ENCODE results near the gene TAX1BP3.

TAX1BP3 gene

GRCh38 chr17:3678095-3678820, 9.9 kb upstream of the TAX1BP3 start:
- TF ChIP-seq CTCF (IDR thresholded peaks at IDR 0.05; ENCODE audit: extremely low read depth, missing control alignments) = no peak
- no peak for DNase-seq (ENCODE audit: low spot score)

GRCh38 chr17:3675886-3676285, 7.5 kb upstream of the TAX1BP3 start:
- DNase-seq (ENCODE audit: low spot score) = no peak
- TF ChIP-seq CTCF (IDR thresholded peaks at IDR 0.05; ENCODE audit: extremely low read depth, missing control alignments) = no peak

- no peak for TF ChIP-seq CTCF (IDR thresholded peaks at IDR 0.05; ENCODE audit: extremely low read depth, missing control alignments)
- DNase-seq (ENCODE audit: low spot score) = no peak
These were observed 4.2 kb upstream of the TAX1BP3 start for GRCh38 chr17:3672571-3672970.

GRCh38 chr17:3669548-3669947, 1.2 kb upstream of the TAX1BP3 start:
- DNase-seq (ENCODE audit: low spot score) = no peak
- no peak for TF ChIP-seq CTCF (IDR thresholded peaks at IDR 0.05; ENCODE audit: extremely low read depth, missing control alignments)

GRCh38 chr17:3669085-3669347, 638 bp upstream of the TAX1BP3 start:
- DNase-seq (ENCODE audit: low spot score) = no peak
- TF ChIP-seq CTCF (IDR thresholded peaks at IDR 0.05; ENCODE audit: extremely low read depth, missing control alignments) = no peak

GRCh38 chr17:3667366-3668278, 756 bp downstream of the TAX1BP3 start:
- no peak for DNase-seq (ENCODE audit: low spot score)

More at GRCh38 chr17:3667366-3668278, 756 bp downstream of the TAX1BP3 start:
- no peak for TF ChIP-seq CTCF (IDR thresholded peaks at IDR 0.05; ENCODE audit: extremely low read depth, missing control alignments)
